H54 (cell line): ENCODE data around the gene GATM.

Experiments
- DNase-seq: peaks from one replicate; pipeline ENCODE4 v3.0.0; 2011; ENCODE audit warnings: low spot score, mixed read lengths; ENCODE audit not compliant: insufficient read length
- FAIRE-seq: peaks from 3 replicates; lab custom pipeline; 2011; peaks lifted over from hg19 to GRCh38; lab: Jason Lieb, UNC
- POLR2A ChIP-seq: IDR thresholded peaks from 2 replicates; pipeline ENCODE4 v1.6.1; 2011; ENCODE audit warnings: low read depth, mild to moderate bottlenecking, low read length

The GATM gene

GRCh38 chr15:45355860-45356259 is 22.5 kb downstream of the GATM start:
- FAIRE-seq (no peak), DNase-seq (no peak)
- no peak for TF ChIP-seq POLR2A

GRCh38 chr15:45354711-45355110 is 23.6 kb downstream of the GATM start:
- DNase-seq: no peak
- no peak for TF ChIP-seq POLR2A
- no peak for FAIRE-seq

GRCh38 chr15:45351227-45351626 is 27.1 kb downstream of the GATM start:
- DNase-seq: no peak
- FAIRE-seq: no peak
- TF ChIP-seq POLR2A: no peak

GRCh38 chr15:45349623-45350022 is 28.7 kb downstream of the GATM start:
- no peak for DNase-seq
- TF ChIP-seq POLR2A: no peak
- no peak for FAIRE-seq

- FAIRE-seq: no peak
- DNase-seq: no peak
- TF ChIP-seq POLR2A: no peak
Observed at GRCh38 chr15:45347989-45348388, 30.4 kb downstream of the GATM start.

- TF ChIP-seq POLR2A: no peak
- DNase-seq (no peak), FAIRE-seq (no peak)
Observed at GRCh38 chr15:45347033-45347432, 31.3 kb downstream of the GATM start.

GRCh38 chr15:45346381-45346780 is 32.0 kb downstream of the GATM start:
- no peak for TF ChIP-seq POLR2A
- FAIRE-seq: no peak
- DNase-seq: no peak

- DNase-seq (no peak), FAIRE-seq (no peak)
- TF ChIP-seq POLR2A: no peak
Observed at GRCh38 chr15:45343258-45343860, 35.0 kb downstream of the GATM start.

- FAIRE-seq (no peak), DNase-seq (no peak)
- no peak for TF ChIP-seq POLR2A
Observed at GRCh38 chr15:45341790-45342189, 36.6 kb downstream of the GATM start.

GRCh38 chr15:45340429-45340828 is 37.9 kb downstream of the GATM start:
- TF ChIP-seq POLR2A: no peak
- FAIRE-seq: no peak
- DNase-seq: no peak

GRCh38 chr15:45338417-45338816 is 39.9 kb downstream of the GATM start:
- TF ChIP-seq POLR2A: no peak
- DNase-seq (no peak), FAIRE-seq (no peak)

- FAIRE-seq (no peak), DNase-seq (no peak)
- TF ChIP-seq POLR2A: no peak
Observed at GRCh38 chr15:45337224-45337623, 41.1 kb downstream of the GATM start.

- no peak for TF ChIP-seq POLR2A
- DNase-seq: peak; percentile 7
- FAIRE-seq: no peak
Observed at GRCh38 chr15:45333550-45333949, 44.8 kb downstream of the GATM start.

- FAIRE-seq: no peak
- no peak for TF ChIP-seq POLR2A
- DNase-seq: no peak
Observed at GRCh38 chr15:45332694-45333093, 45.6 kb downstream of the GATM start.

GRCh38 chr15:45331972-45332371 is 46.4 kb downstream of the GATM start:
- no peak for DNase-seq
- no peak for FAIRE-seq
- TF ChIP-seq POLR2A: no peak
